Activated CD4-positive, alpha-beta memory T cell treated with anti-CD3 and anti-CD28 coated beads, Interleukin-2, amount 10 ng/mL, durations not matched to agents 7 days and 5 days (primary cell): Measurements from ENCODE around the gene TMEM178A. TPM values are rescaled to one million over a fixed set of nuclear protein-coding genes. Genes with fewer than 3 reads are reported as not detected.

Source experiments
- CTCF ChIA-PET: fragments of 350-600 bp; sonication (Branson Sonifier 250); formaldehyde crosslinking; loops from one replicate; lab custom pipeline; 2021; ENCODE audit warnings: antibody characterized with exemption, inconsistent platforms; lab: Charles Lee
- POLR2A ChIA-PET: fragments of 350-600 bp; sonication (Branson Sonifier 250); formaldehyde crosslinking; loops from one replicate; lab custom pipeline; 2021; ENCODE audit warnings: antibody characterized with exemption; lab: Charles Lee
- DNase-seq: peaks from one replicate; pipeline ENCODE4 v3.0.0-alpha.2; 2020
- H3K27ac Mint-ChIP-seq: one replicate; pipeline ENCODE4 v1.8.0; 2021; ENCODE audit warnings: mild to moderate bottlenecking, mixed read lengths
- H3K27me3 Mint-ChIP-seq: one replicate; pipeline ENCODE4 v1.8.0; 2021; ENCODE audit warnings: mixed read lengths
- H3K36me3 Mint-ChIP-seq: one replicate; pipeline ENCODE4 v1.8.0; 2021; ENCODE audit warnings: low read depth, mixed read lengths
- H3K4me1 Mint-ChIP-seq: one replicate; pipeline ENCODE4 v1.8.0; 2021; ENCODE audit warnings: mixed read lengths
- H3K4me3 Mint-ChIP-seq: one replicate; pipeline ENCODE4 v1.8.0; 2021; ENCODE audit warnings: mild to moderate bottlenecking, mixed read lengths
- H3K9me3 Mint-ChIP-seq: one replicate; pipeline ENCODE4 v1.8.0; 2021; ENCODE audit warnings: mixed read lengths
- total RNA-seq, 2 experiments: library from RNA; stranded (reverse); gene quantifications; one replicate each; pipeline ENCODE4 v1.2.3, GENCODE V29; 2021

TMEM178A gene
- total RNA-seq, 2 experiments from 2014 or later, result 0.43 TPM

DNA sequence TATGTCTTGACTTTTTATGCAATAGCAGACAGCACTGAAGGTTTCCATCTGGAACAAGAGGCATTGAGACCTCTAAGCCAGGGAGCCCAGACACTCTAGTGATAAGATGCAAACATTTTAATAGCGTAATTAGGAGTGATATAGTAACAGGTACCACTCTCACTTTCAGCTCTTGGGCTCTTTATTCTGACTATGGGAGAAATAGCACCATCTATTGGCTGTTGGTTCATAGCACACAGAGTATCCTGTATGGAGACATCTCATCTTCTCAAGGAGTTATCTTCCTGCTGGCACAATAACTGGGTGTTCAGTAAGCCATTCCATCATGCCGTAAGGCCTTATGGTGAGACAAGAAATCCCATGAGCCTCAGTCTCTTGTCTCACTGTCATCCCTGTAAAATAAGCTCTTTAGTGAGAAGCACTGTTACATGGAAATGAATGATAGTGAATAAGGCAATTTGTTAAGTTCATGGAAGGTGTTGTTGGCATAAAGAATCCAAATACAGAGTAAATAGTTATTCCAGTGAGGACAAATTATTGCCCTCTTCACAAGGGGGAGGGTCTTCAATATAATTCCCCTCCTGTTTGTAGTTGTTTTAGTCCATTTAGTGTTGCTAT, 65.1 kb downstream of the TMEM178A start:
- H3K9me3 Mint-ChIP-seq, result no peaks in the 10 kb centered on the region
- H3K27ac Mint-ChIP-seq, result no peak overlapping the region
- no peak for DNase-seq
- POLR2A ChIA-PET, result no interaction called here
- no peak overlapping the region for H3K4me3 Mint-ChIP-seq
- CTCF ChIA-PET, result interaction anchor here (0.6 to 2.2 kb wide), 9 partner anchors 9 to 353 kb away, joined by 3 to 7 read pairs (median 4); no protein-coding TSS in a partner anchor
- peaks cover 25% of the 10 kb centered on the region for H3K36me3 Mint-ChIP-seq
- peaks cover 10% of the 10 kb centered on the region for H3K4me1 Mint-ChIP-seq
- peaks cover 6% of the 10 kb centered on the region for H3K27me3 Mint-ChIP-seq

GRCh38 chr2:39731546-39731945, 65.8 kb downstream of the TMEM178A start:
- no peak for DNase-seq
- no peaks in the 10 kb centered on the region for H3K9me3 Mint-ChIP-seq
- H3K4me1 Mint-ChIP-seq, result peaks cover 8% of the 10 kb centered on the region
- H3K36me3 Mint-ChIP-seq, result peaks cover 30% of the 10 kb centered on the region
- no peak overlapping the region for H3K4me3 Mint-ChIP-seq
- ChIA-PET CTCF (interaction anchor here (1.1 to 2.2 kb wide), 3 partner anchors 21 to 354 kb away, joined by 3 to 7 read pairs (median 6); no protein-coding TSS in a partner anchor), POLR2A (no interaction called here)
- no peak overlapping the region for H3K27ac Mint-ChIP-seq
- peaks cover 2% of the 10 kb centered on the region for H3K27me3 Mint-ChIP-seq

DNA sequence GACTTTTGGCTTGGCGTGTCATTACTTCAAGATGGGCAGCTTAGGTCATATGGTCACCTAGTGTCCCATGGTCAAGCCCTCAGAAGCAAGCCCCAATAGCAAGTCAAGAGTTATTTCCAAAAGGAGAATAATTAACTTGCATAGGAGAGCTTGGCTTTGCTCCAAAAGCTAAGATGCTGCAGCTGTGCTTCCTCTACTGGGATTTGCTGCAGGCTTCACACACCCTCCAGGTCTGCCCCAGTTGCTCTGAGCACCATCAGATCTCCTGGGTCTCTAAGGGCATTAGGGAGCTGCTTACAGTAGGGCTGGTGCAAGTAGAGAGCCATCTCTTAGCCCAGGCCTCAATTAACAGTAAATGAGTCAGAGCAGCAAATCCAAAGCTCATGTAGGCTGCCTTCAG, 66.8 kb downstream of the TMEM178A start:
- ChIA-PET POLR2A (no interaction called here), CTCF (interaction anchor here (0.5 to 2.2 kb wide), 2 partner anchors 355 to 851 kb away, joined by 5 to 7 read pairs; no protein-coding TSS in a partner anchor)
- no peak overlapping the region for H3K4me3 Mint-ChIP-seq
- H3K4me1 Mint-ChIP-seq, result peaks cover 8% of the 10 kb centered on the region
- no peak for DNase-seq
- H3K9me3 Mint-ChIP-seq, result no peaks in the 10 kb centered on the region
- no peak overlapping the region for H3K27ac Mint-ChIP-seq
- peaks cover 37% of the 10 kb centered on the region for H3K36me3 Mint-ChIP-seq
- H3K27me3 Mint-ChIP-seq, result peaks cover 2% of the 10 kb centered on the region

DNA sequence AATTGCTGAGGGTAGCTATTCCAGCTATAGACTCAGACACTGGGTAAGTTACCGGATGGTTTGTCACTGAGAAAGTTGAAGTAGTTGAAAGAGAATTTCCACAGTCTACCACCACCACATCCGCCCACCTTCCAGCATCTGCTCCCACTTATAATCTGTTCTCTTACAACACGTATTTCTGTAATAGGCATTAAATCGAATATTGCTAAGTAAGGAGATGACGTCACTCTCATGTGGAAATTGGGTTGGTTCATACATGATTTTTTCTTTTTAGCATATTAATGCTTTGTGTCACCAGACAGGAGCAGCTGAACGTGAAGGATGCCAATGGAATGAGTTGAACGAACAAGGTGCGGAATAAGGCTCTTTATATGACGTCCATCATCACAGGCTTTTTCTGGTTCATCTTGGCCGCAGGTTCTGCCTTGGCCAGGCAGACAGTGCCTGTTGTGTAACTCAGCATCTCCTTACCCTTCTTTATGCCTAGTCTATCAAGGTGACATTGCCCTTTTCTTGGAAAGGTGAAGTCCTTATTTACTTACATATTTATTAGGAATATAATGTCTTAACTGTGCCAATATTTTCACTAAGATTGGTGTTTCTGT, 67.5 kb downstream of the TMEM178A start:
- POLR2A ChIA-PET, result no interaction called here
- H3K4me1 Mint-ChIP-seq, result peaks cover 6% of the 10 kb centered on the region
- no peaks in the 10 kb centered on the region for H3K9me3 Mint-ChIP-seq
- H3K27me3 Mint-ChIP-seq, result no peaks in the 10 kb centered on the region
- no peak overlapping the region for H3K4me3 Mint-ChIP-seq
- DNase-seq, result no peak
- H3K27ac Mint-ChIP-seq, result no peak overlapping the region
- H3K36me3 Mint-ChIP-seq, result peaks cover 44% of the 10 kb centered on the region
- CTCF ChIA-PET, result interaction anchor here (0.5 kb wide), 1 partner anchor 851 kb away, joined by 5 read pairs; no protein-coding TSS in a partner anchor

- Mint-ChIP-seq H3K27me3 (no peaks in the 10 kb centered on the region), H3K27ac (no peak overlapping the region), H3K9me3 (no peaks in the 10 kb centered on the region), H3K36me3 (peaks cover 53% of the 10 kb centered on the region), H3K4me1 (peaks cover 2% of the 10 kb centered on the region), H3K4me3 (no peak overlapping the region)
- POLR2A ChIA-PET, result no interaction called here
- DNase-seq, result no peak
- CTCF ChIA-PET, result no interaction called here
These were observed 68.7 kb downstream of the TMEM178A start for GRCh38 chr2:39734445-39734844.

DNA sequence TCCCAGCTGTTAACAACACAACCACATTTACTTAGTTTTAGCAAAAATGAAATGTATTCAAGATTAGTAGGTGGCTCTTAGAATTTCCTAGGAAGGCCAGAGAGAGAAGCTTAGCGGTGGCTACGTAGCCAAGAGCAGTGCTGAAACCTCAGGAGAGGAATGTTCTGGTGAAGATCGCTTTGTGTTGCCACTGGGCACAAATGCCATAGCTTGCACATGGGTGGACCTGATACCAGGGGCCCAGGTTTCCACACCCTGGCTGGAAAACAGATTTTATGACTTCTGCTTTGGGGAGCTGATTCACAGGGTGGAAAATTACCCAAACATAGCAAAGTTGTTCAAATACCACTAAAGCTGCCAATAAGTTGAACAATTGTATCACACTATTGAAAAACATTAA, 69.9 kb downstream of the TMEM178A start:
- Mint-ChIP-seq H3K9me3 (no peaks in the 10 kb centered on the region), H3K27me3 (no peaks in the 10 kb centered on the region), H3K36me3 (peaks cover 56% of the 10 kb centered on the region), H3K27ac (no peak overlapping the region), H3K4me1 (peaks cover 2% of the 10 kb centered on the region), H3K4me3 (no peak overlapping the region)
- ChIA-PET CTCF (no interaction called here), POLR2A (interaction anchor here (0.9 kb wide), 1 partner anchor 9 kb away, joined by 3 read pairs; no protein-coding TSS in a partner anchor)
- DNase-seq, result no peak

DNA sequence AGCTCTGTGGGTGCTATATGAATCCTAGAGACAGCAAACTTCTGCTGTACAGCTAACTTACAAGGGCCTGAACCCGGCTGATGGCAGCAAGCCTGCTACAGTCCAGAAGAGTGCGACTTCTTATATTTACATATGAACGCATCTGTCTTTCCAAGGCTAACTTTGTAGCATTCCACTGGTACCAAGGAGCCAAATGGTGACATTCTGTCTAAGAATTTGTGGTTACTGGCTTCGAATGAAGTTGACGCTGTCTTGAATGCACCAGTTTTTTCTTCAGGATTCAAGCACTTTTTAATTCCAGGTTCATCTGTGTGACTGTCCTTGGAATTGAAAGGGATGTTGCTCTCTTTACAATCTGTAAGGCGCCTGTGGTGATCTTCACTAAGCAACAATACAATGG, 70.9 kb downstream of the TMEM178A start:
- CTCF ChIA-PET, result no interaction called here

DNA sequence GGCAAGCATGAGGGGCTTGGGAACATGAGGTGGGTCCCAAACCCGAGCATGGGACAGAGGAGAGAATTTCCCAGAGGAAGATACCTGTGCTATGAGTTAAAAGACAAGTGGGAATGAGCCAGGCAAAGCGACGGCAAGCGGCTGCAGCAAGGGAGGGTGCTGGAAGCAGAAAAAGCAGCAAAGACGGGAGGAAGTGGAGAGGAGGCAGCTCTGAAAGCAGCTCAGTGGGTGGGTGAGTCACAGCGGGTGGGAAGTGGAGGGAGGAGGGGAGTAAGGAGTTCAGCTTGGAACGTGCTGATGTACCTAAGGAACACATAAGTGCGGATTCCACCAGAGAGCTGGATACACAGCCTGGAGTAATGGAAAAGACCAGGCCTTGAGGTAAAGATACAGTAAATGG, 71.9 kb downstream of the TMEM178A start:
- no peak for DNase-seq
- ChIA-PET POLR2A (no interaction called here), CTCF (no interaction called here)
- no peak overlapping the region for H3K27ac Mint-ChIP-seq
- H3K9me3 Mint-ChIP-seq, result no peaks in the 10 kb centered on the region
- peaks cover 69% of the 10 kb centered on the region for H3K36me3 Mint-ChIP-seq
- H3K27me3 Mint-ChIP-seq, result no peaks in the 10 kb centered on the region
- H3K4me1 Mint-ChIP-seq, result peaks cover 2% of the 10 kb centered on the region
- H3K4me3 Mint-ChIP-seq, result no peak overlapping the region

More for the DNA sequence above, 70.9 kb downstream of the TMEM178A start:
- DNase-seq, result no peak
- Mint-ChIP-seq H3K27ac (no peak overlapping the region), H3K9me3 (no peaks in the 10 kb centered on the region), H3K4me3 (no peak overlapping the region), H3K4me1 (peaks cover 2% of the 10 kb centered on the region), H3K27me3 (no peaks in the 10 kb centered on the region), H3K36me3 (peaks cover 59% of the 10 kb centered on the region)
- POLR2A ChIA-PET, result no interaction called here

DNA sequence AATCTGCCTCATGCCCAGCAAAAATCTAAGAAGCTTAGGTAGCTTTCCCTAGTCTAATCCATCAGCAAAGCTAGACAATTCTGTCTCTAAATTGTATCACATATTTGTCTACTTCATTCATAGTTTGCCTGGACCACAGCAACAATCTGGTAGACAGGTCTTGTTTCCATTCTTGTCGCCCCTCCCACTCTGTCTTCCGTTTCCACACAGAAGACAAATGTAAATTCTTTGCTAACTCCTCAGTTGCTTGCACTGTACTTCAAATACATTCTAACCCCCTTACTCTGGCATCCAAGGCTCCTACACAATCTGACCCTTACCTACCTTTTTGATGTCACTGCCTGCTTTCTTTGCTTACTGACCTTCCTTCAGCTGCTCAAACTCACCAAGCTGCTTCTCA, 73.2 kb downstream of the TMEM178A start:
- ChIA-PET CTCF (interaction anchor here (0.6 to 1.5 kb wide), 2 partner anchors 8 to 175 kb away, joined by 3 to 4 read pairs; no protein-coding TSS in a partner anchor), POLR2A (no interaction called here)
- Mint-ChIP-seq H3K36me3 (peaks cover 76% of the 10 kb centered on the region), H3K4me3 (no peak overlapping the region), H3K9me3 (no peaks in the 10 kb centered on the region), H3K27ac (no peak overlapping the region), H3K27me3 (no peaks in the 10 kb centered on the region), H3K4me1 (peaks cover 2% of the 10 kb centered on the region)
- DNase-seq, result no peak

- H3K36me3 Mint-ChIP-seq, result peaks cover 71% of the 10 kb centered on the region
- no peak for DNase-seq
- POLR2A ChIA-PET, result no interaction called here
- no peaks in the 10 kb centered on the region for H3K9me3 Mint-ChIP-seq
- H3K4me3 Mint-ChIP-seq, result no peak overlapping the region
- H3K4me1 Mint-ChIP-seq, result peaks cover 2% of the 10 kb centered on the region
- CTCF ChIA-PET, result interaction anchor here (0.6 to 1.5 kb wide), 2 partner anchors 9 to 174 kb away, joined by 3 to 4 read pairs; no protein-coding TSS in a partner anchor
- H3K27ac Mint-ChIP-seq, result no peak overlapping the region
- H3K27me3 Mint-ChIP-seq, result no peaks in the 10 kb centered on the region
These were observed 73.7 kb downstream of the TMEM178A start for GRCh38 chr2:39739386-39739785.

GRCh38 chr2:39741871-39742270, 76.2 kb downstream of the TMEM178A start:
- Mint-ChIP-seq H3K4me1 (peaks cover 2% of the 10 kb centered on the region), H3K9me3 (no peaks in the 10 kb centered on the region), H3K36me3 (peaks cover 60% of the 10 kb centered on the region), H3K27me3 (no peaks in the 10 kb centered on the region), H3K4me3 (no peak overlapping the region), H3K27ac (no peak overlapping the region)
- ChIA-PET CTCF (interaction anchor here (0.9 kb wide), 1 partner anchor 11 kb away, joined by 4 read pairs; no protein-coding TSS in a partner anchor), POLR2A (no interaction called here)
- no peak for DNase-seq

GRCh38 chr2:39743269-39743776, 77.6 kb downstream of the TMEM178A start:
- no peak overlapping the region for H3K4me3 Mint-ChIP-seq
- no peak for DNase-seq
- peaks cover 56% of the 10 kb centered on the region for H3K36me3 Mint-ChIP-seq
- POLR2A ChIA-PET, result no interaction called here
- CTCF ChIA-PET, result no interaction called here
- no peaks in the 10 kb centered on the region for H3K4me1 Mint-ChIP-seq
- no peaks in the 10 kb centered on the region for H3K27me3 Mint-ChIP-seq
- no peak overlapping the region for H3K27ac Mint-ChIP-seq
- H3K9me3 Mint-ChIP-seq, result no peaks in the 10 kb centered on the region

GRCh38 chr2:39755466-39755865, 89.7 kb downstream of the TMEM178A start:
- Mint-ChIP-seq H3K9me3 (no peaks in the 10 kb centered on the region), H3K27ac (no peak overlapping the region), H3K4me3 (no peak overlapping the region), H3K4me1 (peaks cover 2% of the 10 kb centered on the region), H3K27me3 (no peaks in the 10 kb centered on the region), H3K36me3 (peaks cover 70% of the 10 kb centered on the region)
- ChIA-PET POLR2A (no interaction called here), CTCF (no interaction called here)
- no peak for DNase-seq
